Neuronal stem cell (in vitro differentiated cells): ENCODE measurements around the gene PLCB2.

Experiments used
- DNase-seq: peaks from one replicate; pipeline ENCODE4 v3.0.0-alpha.2; 2013; ENCODE audit warnings: low spot score
- H2AFZ ChIP-seq: one replicate; pipeline ENCODE4 v1.6.1; 2013; ENCODE audit warnings: mild to moderate bottlenecking, low read length, inconsistent platforms
- H2AK5ac ChIP-seq: 2 replicates; pipeline ENCODE4 v1.6.1; 2013; ENCODE audit warnings: low read depth, mild to moderate bottlenecking, inconsistent platforms, low read length, moderate library complexity, mixed read lengths
- H2BK120ac ChIP-seq: 2 replicates; pipeline ENCODE4 v1.6.1; 2013; ENCODE audit warnings: low read depth, mild to moderate bottlenecking, inconsistent platforms, low read length, moderate library complexity, mixed read lengths
- H2BK12ac ChIP-seq: one replicate; pipeline ENCODE4 v1.6.1; 2013; ENCODE audit warnings: low read length, inconsistent platforms
- H2BK15ac ChIP-seq: 2 replicates; pipeline ENCODE4 v1.6.1; 2013; ENCODE audit warnings: mild to moderate bottlenecking, low read length, inconsistent platforms, mixed read lengths
- H2BK5ac ChIP-seq: one replicate; pipeline ENCODE4 v1.6.1; 2013; ENCODE audit warnings: inconsistent platforms, mild to moderate bottlenecking, low read length, moderate library complexity
- H3K14ac ChIP-seq: one replicate; pipeline ENCODE4 v1.6.1; 2013; ENCODE audit warnings: low read length, inconsistent platforms
- H3K18ac ChIP-seq: 2 replicates; pipeline ENCODE4 v1.6.1; 2013; ENCODE audit warnings: low read length, inconsistent platforms
- H3K23ac ChIP-seq: 2 replicates; pipeline ENCODE4 v1.6.1; 2013; ENCODE audit warnings: low read depth, mild to moderate bottlenecking, mixed read lengths, low read length, inconsistent platforms; ENCODE audit not compliant: poor library complexity
- H3K27ac ChIP-seq: replicated peaks from 3 replicates; pipeline ENCODE4 v1.5.1; 2013; ENCODE audit warnings: low read length, inconsistent platforms
- H3K27me3 ChIP-seq, 3 experiments: 2 replicates each; pipeline ENCODE4 v1.6.1; 2013; ENCODE audit warnings: low read length in 3 of 3, mild to moderate bottlenecking in 2 of 3, inconsistent platforms in 1 of 3, low read depth in 1 of 3, mixed read lengths in 1 of 3, moderate library complexity in 1 of 3; ENCODE audit not compliant: control insufficient read depth in 3 of 3, insufficient read depth in 3 of 3
- H3K36me3 ChIP-seq, 2 donors: replicated peaks in 1 of 2; 2 replicates each; pipeline ENCODE4 v1.6.1; 2013; ENCODE audit warnings: low read length in 2 of 2; ENCODE audit not compliant: control insufficient read depth in 2 of 2, insufficient read depth in 2 of 2
- H3K4ac ChIP-seq: 2 replicates; pipeline ENCODE4 v1.6.1; 2013; ENCODE audit warnings: inconsistent platforms, mild to moderate bottlenecking, low read length, moderate library complexity
- H3K4me1 ChIP-seq, 2 donors: 1 replicate in 1 of 2; 2 replicates in 1 of 2; pipeline ENCODE4 v1.6.1; 2013; ENCODE audit warnings: low read length in 2 of 2, low read depth in 1 of 2; ENCODE audit not compliant: control insufficient read depth in 2 of 2, insufficient read depth in 1 of 2
- H3K4me2 ChIP-seq: one replicate; pipeline ENCODE4 v1.6.1; 2013; ENCODE audit warnings: mild to moderate bottlenecking, low read length, inconsistent platforms; ENCODE audit not compliant: insufficient read depth, poor library complexity, severe bottlenecking
- H3K4me3 ChIP-seq, 2 donors: 2 replicates each; pipeline ENCODE4 v1.5.1; 2013; ENCODE audit warnings: low read length in 2 of 2, mild to moderate bottlenecking in 2 of 2, inconsistent platforms in 1 of 2, moderate library complexity in 1 of 2
- H3K79me1 ChIP-seq: one replicate; pipeline ENCODE4 v1.6.1; 2013; ENCODE audit warnings: low read depth, mild to moderate bottlenecking, inconsistent platforms, low read length, moderate library complexity
- H3K9ac ChIP-seq: one replicate; pipeline ENCODE4 v1.6.1; 2013; ENCODE audit warnings: mild to moderate bottlenecking, low read depth, low read length, inconsistent platforms; ENCODE audit not compliant: poor library complexity
- H3K9me3 ChIP-seq, 2 donors: replicated peaks in 1 of 2; 2 replicates each; pipeline versions ENCODE3 to v1.6.1; 2013; ENCODE audit warnings: low read length in 2 of 2, mild to moderate bottlenecking in 2 of 2, inconsistent platforms in 1 of 2, low read depth in 1 of 2, mixed read lengths in 1 of 2, moderate library complexity in 1 of 2; ENCODE audit not compliant: control insufficient read depth in 2 of 2, insufficient read depth in 1 of 2
- H4K8ac ChIP-seq: one replicate; pipeline ENCODE4 v1.6.1; 2013; ENCODE audit warnings: low read depth, mild to moderate bottlenecking, inconsistent platforms, low read length, moderate library complexity
- H4K91ac ChIP-seq: one replicate; pipeline ENCODE4 v1.6.1; 2013; ENCODE audit warnings: low read length, low read depth, mild to moderate bottlenecking, inconsistent platforms; ENCODE audit not compliant: poor library complexity
- WGBS, 2 donors: extraction: QIAGEN DNeasy Blood & Tissue Kit; methylation state at CpG; one replicate each; pipeline ENCODE4 v1.1.7; 2013; ENCODE audit warnings: missing lambda C conversion rate in 2 of 2, mixed read lengths in 1 of 2; ENCODE audit not compliant: insufficient read length in 2 of 2, insufficient replicate concordance in 1 of 2; ENCODE audit errors: extremely low coverage in 2 of 2; 5-methylcytosine and 5-hydroxymethylcytosine counted together

The PLCB2 gene

GRCh38 chr15:40267670-40268069, 40.1 kb downstream of the PLCB2 start:
- H2BK5ac ChIP-seq = no peak overlapping the region
- H3K79me1 ChIP-seq = peaks cover under 1% of the 10 kb centered on the region
- H3K36me3 ChIP-seq = no peaks in the 10 kb centered on the region
- H3K18ac ChIP-seq = peak overlapping the region; percentile 57
- peaks cover 0 to 1% of the 10 kb centered on the region in 2 donors for H3K9me3 ChIP-seq
- peak overlapping the region; percentile 31 for H2BK12ac ChIP-seq
- peak overlapping the region; percentile 12 for H3K9ac ChIP-seq
- no peak overlapping the region for H3K23ac ChIP-seq
- H3K27ac ChIP-seq = no peak overlapping the region
- no peak overlapping the region for H4K8ac ChIP-seq
- no peak overlapping the region for H3K14ac ChIP-seq
- WGBS, 2 donors = no CpG with 5 or more reads among the region's 4 CpGs
- no peak overlapping the region for H3K4me3 ChIP-seq
- no peak overlapping the region for H2BK120ac ChIP-seq
- H3K4ac ChIP-seq = no peak overlapping the region
- no peak for DNase-seq
- H3K4me2 ChIP-seq = no peak overlapping the region
- peaks cover 5 to 15% of the 10 kb centered on the region in 2 donors for H3K4me1 ChIP-seq
- no peaks in the 10 kb centered on the region for H3K27me3 ChIP-seq
- H2BK15ac ChIP-seq = no peak overlapping the region
- H4K91ac ChIP-seq = no peak overlapping the region
- H2AFZ ChIP-seq = no peak overlapping the region
- H2AK5ac ChIP-seq = no peak overlapping the region

GRCh38 chr15:40266828-40267304, 40.9 kb downstream of the PLCB2 start:
- no CpG with 5 or more reads among the region's 7 CpGs for WGBS, 2 donors
- no peak overlapping the region for H3K9ac ChIP-seq
- H3K36me3 ChIP-seq = no peaks in the 10 kb centered on the region
- H4K91ac ChIP-seq = no peak overlapping the region
- DNase-seq = no peak
- peak overlapping the region; percentile 81 for H2AFZ ChIP-seq
- H2AK5ac ChIP-seq = no peak overlapping the region
- peak overlapping the region; percentile 60 for H2BK5ac ChIP-seq
- no peak overlapping the region for H3K27ac ChIP-seq
- peak overlapping the region; percentile 8 for H3K18ac ChIP-seq
- no peak overlapping the region for H3K4me3 ChIP-seq
- no peak overlapping the region for H3K4ac ChIP-seq
- no peak overlapping the region for H2BK15ac ChIP-seq
- H3K4me2 ChIP-seq = no peak overlapping the region
- H4K8ac ChIP-seq = no peak overlapping the region
- H3K23ac ChIP-seq = no peak overlapping the region
- peaks cover 0 to 1% of the 10 kb centered on the region in 2 donors for H3K9me3 ChIP-seq
- H2BK12ac ChIP-seq = no peak overlapping the region
- H3K14ac ChIP-seq = no peak overlapping the region
- H3K79me1 ChIP-seq = no peaks in the 10 kb centered on the region
- H2BK120ac ChIP-seq = no peak overlapping the region
- peaks cover 5 to 14% of the 10 kb centered on the region in 2 donors for H3K4me1 ChIP-seq
- no peaks in the 10 kb centered on the region for H3K27me3 ChIP-seq

- Histone ChIP-seq H3K4ac (peak overlapping the region; percentile 57), H3K9ac (peak overlapping the region; percentile 54), H2BK15ac (peak overlapping the region; percentile 45), H2BK5ac (no peak overlapping the region), H3K27me3 (no peaks in the 10 kb centered on the region), H3K14ac (no peak overlapping the region), H3K79me1 (no peaks in the 10 kb centered on the region), H3K23ac (peak overlapping the region; percentile 60), H2AFZ (no peak overlapping the region), H3K4me2 (no peak overlapping the region), H2AK5ac (peak overlapping the region; percentile 64), H3K18ac (peak overlapping the region; percentile 93), H2BK12ac (no peak overlapping the region), H3K4me3 (no peak overlapping the region), H2BK120ac (no peak overlapping the region), H4K8ac (no peak overlapping the region), H3K4me1 (peaks cover 5 to 12% of the 10 kb centered on the region in 2 donors), H3K27ac (no peak overlapping the region), H4K91ac (no peak overlapping the region), H3K9me3 (peaks cover 0 to 1% of the 10 kb centered on the region in 2 donors), H3K36me3 (no peaks in the 10 kb centered on the region)
- no CpG with 5 or more reads among the region's 20 CpGs for WGBS, 2 donors
- no peak for DNase-seq
These were observed 41.9 kb downstream of the PLCB2 start for GRCh38 chr15:40265875-40266274.

GRCh38 chr15:40265355-40265754, 42.4 kb downstream of the PLCB2 start:
- no peak overlapping the region for H2BK12ac ChIP-seq
- no peak for DNase-seq
- H3K4ac ChIP-seq = no peak overlapping the region
- H2AK5ac ChIP-seq = peak overlapping the region; percentile 64
- no peaks in the 10 kb centered on the region for H3K27me3 ChIP-seq
- H3K27ac ChIP-seq = no peak overlapping the region
- H3K4me3 ChIP-seq = no peak overlapping the region
- no peak overlapping the region for H3K23ac ChIP-seq
- no peak overlapping the region for H3K18ac ChIP-seq
- H3K36me3 ChIP-seq = no peaks in the 10 kb centered on the region
- no peak overlapping the region for H2BK5ac ChIP-seq
- no peak overlapping the region for H3K9ac ChIP-seq
- H2BK120ac ChIP-seq = no peak overlapping the region
- peaks cover 0 to under 1% of the 10 kb centered on the region in 2 donors for H3K9me3 ChIP-seq
- H3K4me2 ChIP-seq = no peak overlapping the region
- no CpG with 5 or more reads among the region's 10 CpGs for WGBS, 2 donors
- no peak overlapping the region for H4K91ac ChIP-seq
- H2BK15ac ChIP-seq = no peak overlapping the region
- no peak overlapping the region for H3K14ac ChIP-seq
- H3K4me1 ChIP-seq = peaks cover 5 to 12% of the 10 kb centered on the region in 2 donors
- H3K79me1 ChIP-seq = no peaks in the 10 kb centered on the region
- H4K8ac ChIP-seq = no peak overlapping the region
- no peak overlapping the region for H2AFZ ChIP-seq
